GM12878 (cell line): ENCODE data around the gene AP3B1. TPM values are rescaled to one million over a fixed set of nuclear protein-coding genes. Genes with fewer than 3 reads are reported as not detected.

Experiments
- ATAC-seq: fragments of 200-7000 bp; cut with Tn5 transposase; 3 replicates; pipeline ENCODE4 v1.9.1; 2020; ENCODE audit warnings: mild to moderate bottlenecking, moderate library complexity
- BruUV-seq: library from RNA; stranded (reverse); fragments of 400-500 nt; replicated peaks from 2 replicates; lab custom pipeline; 2021; lab: Mats Ljungman, UMichigan
- CTCF ChIA-PET: fragments of 300-600 bp; sonication (Branson Sonifier 250); formaldehyde crosslinking; extraction: SDS; loops from one replicate; lab custom pipeline; 2021; ENCODE audit warnings: inconsistent platforms; lab: Yijun Ruan, JAX
- POLR2A ChIA-PET: fragments of 350-600 bp; formaldehyde crosslinking; extraction: SDS; loops from one replicate; lab custom pipeline; 2021; ENCODE audit warnings: inconsistent platforms; lab: Charles Lee
- RAD21 ChIA-PET: fragments of 300-600 bp; sonication (Branson Sonifier 250); formaldehyde crosslinking; loops from one replicate; lab custom pipeline; 2023; ENCODE audit warnings: antibody characterized with exemption; ENCODE audit not compliant: unreplicated experiment; lab: Charles Lee
- SMC1A ChIA-PET: fragments of 300-600 bp; sonication (Branson Sonifier 250); formaldehyde crosslinking; loops from one replicate; lab custom pipeline; 2023; ENCODE audit not compliant: unreplicated experiment, uncharacterized antibody; lab: Charles Lee
- DNase-seq: peaks from one replicate; pipeline ENCODE4 v3.0.0-alpha.2; 2011; ENCODE audit warnings: low read depth, low spot score
- FAIRE-seq: peaks from 3 replicates; lab custom pipeline; 2011; peaks lifted over from hg19 to GRCh38; lab: Jason Lieb, UNC
- H2AFZ ChIP-seq: 2 replicates; pipeline ENCODE4 v1.6.0; 2011; ENCODE audit warnings: low read depth, low read length, control low read depth; ENCODE audit not compliant: control insufficient read depth
- H3K27ac ChIP-seq: 2 replicates; pipeline ENCODE4 v1.5.1; 2011; ENCODE audit warnings: control low read depth; ENCODE audit not compliant: control insufficient read depth, insufficient read depth
- H3K27me3 ChIP-seq, 2 experiments: replicated peaks in 1 of 2; 2 replicates each; pipeline versions ENCODE4 v1.6.0 to v1.6.1; 2011; ENCODE audit warnings: low read length in 1 of 2; ENCODE audit not compliant: control insufficient read depth in 2 of 2, insufficient read depth in 2 of 2
- H3K36me3 ChIP-seq, 2 experiments: 2 replicates each; pipeline ENCODE4 v1.5.1; 2011; ENCODE audit warnings: low read length in 1 of 2; ENCODE audit not compliant: control insufficient read depth in 2 of 2, insufficient read depth in 2 of 2
- H3K4me1 ChIP-seq: 2 replicates; pipeline ENCODE4 v1.6.1; 2011; ENCODE audit warnings: mild to moderate bottlenecking, low read length, moderate library complexity, mixed read lengths; ENCODE audit not compliant: control insufficient read depth, insufficient read depth
- H3K4me2 ChIP-seq: 2 replicates; pipeline ENCODE4 v1.6.0; 2011; ENCODE audit warnings: control low read depth; ENCODE audit not compliant: control insufficient read depth, insufficient read depth
- H3K4me3 ChIP-seq: fragments of 200-600 bp; sonication (generic); 2 replicates; pipeline ENCODE4 v1.5.1; 2016
- H3K79me2 ChIP-seq: 2 replicates; pipeline ENCODE4 v1.6.0; 2011; ENCODE audit warnings: low read length; ENCODE audit not compliant: control insufficient read depth, insufficient read depth
- H3K9ac ChIP-seq: 2 replicates; pipeline ENCODE4 v1.8.0; 2011; ENCODE audit warnings: low read length, control low read depth, mixed read lengths; ENCODE audit not compliant: control insufficient read depth, insufficient read depth
- H3K9me3 ChIP-seq: replicated peaks from 3 replicates; pipeline ENCODE4 v1.5.1; 2011; ENCODE audit warnings: mild to moderate bottlenecking, low read length; ENCODE audit not compliant: control insufficient read depth, insufficient read depth
- H4K20me1 ChIP-seq: 2 replicates; pipeline ENCODE4 v1.6.0; 2011; ENCODE audit not compliant: control insufficient read depth, insufficient read depth
- BMI1 ChIP-seq: fragments of 450-650 bp; IDR thresholded peaks from 2 replicates; pipeline ENCODE4 v1.6.1; 2016; ENCODE audit warnings: mild to moderate bottlenecking, moderate library complexity, borderline replicate concordance
- CEBPB ChIP-seq, 2 experiments: fragments of 150-350 bp in 1 of 2; IDR thresholded peaks; 2 replicates each; pipeline ENCODE4 v1.6.1; 2012 to 2014; ENCODE audit warnings: low read depth in 2 of 2, low read length in 2 of 2, borderline replicate concordance in 1 of 2, inconsistent platforms in 1 of 2
- CHD4 ChIP-seq: fragments of 200-600 bp; sonication (generic); IDR thresholded peaks from 2 replicates; pipeline ENCODE4 v1.6.1; 2016; ENCODE audit warnings: mild to moderate bottlenecking
- CTCF ChIP-seq, 3 experiments: IDR thresholded peaks in 2 of 3; conservative IDR thresholded peaks in 1 of 3; 2 replicates each; pipeline ENCODE4 v1.5.1; 2011; ENCODE audit warnings: low read depth in 3 of 3, low read length in 3 of 3, mild to moderate bottlenecking in 3 of 3, control low read depth in 2 of 3, moderate library complexity in 2 of 3, inconsistent platforms in 1 of 3, mixed read lengths in 1 of 3; ENCODE audit not compliant: control insufficient read depth in 2 of 3, insufficient read depth in 1 of 3; ENCODE audit errors: extremely low read depth in 1 of 3
- FOS ChIP-seq: IDR thresholded peaks from 3 replicates; pipeline ENCODE4 v1.6.1; 2011; ENCODE audit warnings: borderline replicate concordance; ENCODE audit not compliant: insufficient read length; ENCODE audit errors: extremely low read depth
- JUNB ChIP-seq: IDR thresholded peaks from 2 replicates; pipeline ENCODE4 v1.6.1; 2016; ENCODE audit warnings: antibody characterized with exemption, mild to moderate bottlenecking
- MYC ChIP-seq: IDR thresholded peaks from 2 replicates; pipeline ENCODE4 v1.6.1; 2011; ENCODE audit warnings: mild to moderate bottlenecking, low read length, moderate library complexity, inconsistent platforms; ENCODE audit not compliant: insufficient read depth, insufficient replicate concordance, insufficient read length, severe bottlenecking
- NFIC ChIP-seq: IDR thresholded peaks from 2 replicates; pipeline ENCODE4 v1.6.1; 2012; ENCODE audit warnings: low read depth, mild to moderate bottlenecking, inconsistent platforms, low read length, moderate library complexity
- RB1 ChIP-seq: fragments of 450-650 bp; formaldehyde crosslinking; IDR thresholded peaks from 2 replicates; pipeline ENCODE4 v1.6.1; 2017; ENCODE audit warnings: mild to moderate bottlenecking, borderline replicate concordance
- RCOR1 ChIP-seq: conservative IDR thresholded peaks from 2 replicates; pipeline ENCODE4 v1.6.1; 2012; ENCODE audit warnings: low read depth, low read length, improper control_type of control experiment
- SIN3A ChIP-seq: IDR thresholded peaks from 2 replicates; pipeline ENCODE4 v1.6.1; 2012; ENCODE audit warnings: low read depth, low read length, improper control_type of control experiment
- SMAD1 ChIP-seq: fragments of 450-650 bp; IDR thresholded peaks from 2 replicates; pipeline ENCODE4 v1.6.1; 2018; ENCODE audit warnings: mild to moderate bottlenecking, low read depth; ENCODE audit not compliant: partially characterized antibody
- SUZ12 ChIP-seq: fragments of 200-600 bp; sonication (generic); IDR thresholded peaks from one replicate; pipeline ENCODE4 v1.6.1; 2018; ENCODE audit warnings: antibody characterized with exemption, mild to moderate bottlenecking; ENCODE audit not compliant: unreplicated experiment
- ZBED1 ChIP-seq: IDR thresholded peaks from 2 replicates; pipeline ENCODE4 v1.6.1; 2016; ENCODE audit warnings: borderline replicate concordance
- ZNF274 ChIP-seq: IDR thresholded peaks from one replicate; pipeline ENCODE4 v1.8.0; 2011; ENCODE audit not compliant: insufficient read length, insufficient read depth
- ZSCAN29 ChIP-seq: fragments of 450-650 bp; IDR thresholded peaks from 2 replicates; pipeline ENCODE4 v1.6.1; 2017; ENCODE audit warnings: mild to moderate bottlenecking, moderate library complexity
- WGBS: methylation state at CpG from one replicate; pipeline ENCODE4 v1.1.6; 2016; ENCODE audit warnings: low lambda C conversion rate; ENCODE audit not compliant: insufficient replicate concordance, insufficient coverage; ENCODE audit errors: missing lambda C conversion rate; 5-methylcytosine and 5-hydroxymethylcytosine counted together
- in situ Hi-C: fragments of 300-500 bp; cut with MboI; formaldehyde crosslinking; loops from 9 replicates; pipeline ENCODE4 v1.14.3; 2018; ENCODE audit warnings: mixed read lengths
- intact Hi-C: fragments of 100-400 bp; cut with micrococcal nuclease; formaldehyde crosslinking; loops from one replicate; pipeline ENCODE4 v1.14.2; 2022; ENCODE audit not compliant: unreplicated experiment
- polyA plus RNA-seq, 11 experiments: library from polyadenylated mRNA; depleted of rRNA in 4 of 11; unstranded in 6 of 11; stranded (reverse) in 5 of 11; fragments of >200 nt; fragmentation: Nextera tagmentation in 4 of 11; fragmentation: Illumina TruSeq in 1 of 11; extraction: Ambion mirVana in 4 of 11; extraction: Trizol in 1 of 11; gene quantifications; 1 replicate in 1 of 11; 2 replicates in 10 of 11; pipeline versions ENCODE4 v1.2.1 to v1.2.3, GENCODE V29; 2011 to 2016; ENCODE audit warnings: inconsistent platforms in 2 of 11, missing spikeins in 2 of 11, low read depth in 1 of 11
- total RNA-seq, 4 experiments: library from RNA; depleted of rRNA in 3 of 4; stranded (reverse); fragments of >200 nt in 3 of 4; fragmentation: Illumina TruSeq in 1 of 4; extraction: Trizol in 1 of 4; gene quantifications; 2 replicates each; pipeline versions ENCODE4 v1.2.1 to v1.2.3, GENCODE V29; 2013 to 2021
- TF ChIP-seq, protein P1 (sequence below): IDR thresholded peaks from 2 replicates; pipeline ENCODE4 v1.6.1; 2012; ENCODE audit warnings: low read length, inconsistent platforms

AP3B1 gene
- total and polyA plus RNA-seq, 10 of the 15 experiments (the other 5 are each of a cell fraction or from before 2014, with no cell fraction given): 30.9 to 70.8 (median 46.0) TPM

DNA sequence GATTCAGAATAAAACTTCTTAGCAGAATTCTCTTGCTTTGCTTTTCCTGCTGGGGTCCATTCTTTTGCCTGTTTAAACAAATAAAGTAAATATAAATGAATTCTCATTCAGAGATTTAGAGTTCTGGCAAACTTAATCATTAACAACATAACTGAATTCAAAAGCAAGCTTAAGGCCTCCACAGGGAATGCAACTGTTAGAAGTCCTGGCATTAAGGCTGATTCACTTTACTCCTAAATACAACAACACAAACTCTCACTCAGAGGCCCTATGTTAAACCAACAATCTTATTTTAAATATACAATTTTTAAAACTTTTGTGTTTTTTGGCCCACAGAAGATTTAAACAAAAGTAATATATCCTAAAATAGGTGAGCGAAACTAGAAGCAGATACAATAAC lies 178.3 kb downstream of the AP3B1 start:
- intact Hi-C loops (no loop called here), in situ Hi-C loops (no loop called here)
- H2AFZ ChIP-seq: no peak overlapping the region
- DNase-seq: no peak
- ChIA-PET RAD21 (interaction anchor here (1.2 to 1.5 kb wide), 2 partner anchors 12 to 41 kb away, joined by 3 read pairs; no protein-coding TSS in a partner anchor), SMC1A (interaction anchor here (0.5 to 3.4 kb wide), 7 partner anchors 10 to 102 kb away, joined by 3 to 11 read pairs (median 4); no protein-coding TSS in a partner anchor), POLR2A (interaction anchor here (0.7 kb wide), 1 partner anchor 24 kb away, joined by 5 read pairs; no protein-coding TSS in a partner anchor), CTCF (interaction anchor here (1.2 to 1.7 kb wide), 5 partner anchors 9 to 121 kb away, joined by 3 to 7 read pairs (median 3); no protein-coding TSS in a partner anchor)
- H3K9ac ChIP-seq: no peak overlapping the region
- H4K20me1 ChIP-seq: no peaks in the 10 kb centered on the region
- 100% methylated on average over 1 of the region's 1 CpG for WGBS
- H3K79me2 ChIP-seq: no peaks in the 10 kb centered on the region
- H3K36me3 ChIP-seq: 0 out of 4 replicates have a peak, but pooled peaks cover 0 to 1% of the 10 kb centered on the region in 2 experiments
- ATAC-seq: no peak
- no peak overlapping the region for H3K27ac ChIP-seq
- no peaks in the 10 kb centered on the region; the same call in 2 of the 3 replicates for H3K9me3 ChIP-seq
- no peak overlapping the region for H3K4me2 ChIP-seq
- peaks cover 16% of the 10 kb centered on the region; the same call in 1 of the 2 replicates for H3K4me1 ChIP-seq
- no peaks in the 10 kb centered on the region for H3K27me3 ChIP-seq
- FAIRE-seq: no peak
- no peak for TF ChIP-seq ZSCAN29
- TF ChIP-seq ZNF274: no peak
- no peak for TF ChIP-seq ZBED1
- no peak for TF ChIP-seq NFIC
- TF ChIP-seq SUZ12: no peak
- no peak for TF ChIP-seq CHD4
- TF ChIP-seq, protein P1, sequence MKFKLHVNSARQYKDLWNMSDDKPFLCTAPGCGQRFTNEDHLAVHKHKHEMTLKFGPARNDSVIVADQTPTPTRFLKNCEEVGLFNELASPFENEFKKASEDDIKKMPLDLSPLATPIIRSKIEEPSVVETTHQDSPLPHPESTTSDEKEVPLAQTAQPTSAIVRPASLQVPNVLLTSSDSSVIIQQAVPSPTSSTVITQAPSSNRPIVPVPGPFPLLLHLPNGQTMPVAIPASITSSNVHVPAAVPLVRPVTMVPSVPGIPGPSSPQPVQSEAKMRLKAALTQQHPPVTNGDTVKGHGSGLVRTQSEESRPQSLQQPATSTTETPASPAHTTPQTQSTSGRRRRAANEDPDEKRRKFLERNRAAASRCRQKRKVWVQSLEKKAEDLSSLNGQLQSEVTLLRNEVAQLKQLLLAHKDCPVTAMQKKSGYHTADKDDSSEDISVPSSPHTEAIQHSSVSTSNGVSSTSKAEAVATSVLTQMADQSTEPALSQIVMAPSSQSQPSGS: no peak
- TF ChIP-seq SIN3A: no peak
- TF ChIP-seq MYC: no peak
- no peak for TF ChIP-seq SMAD1
- TF ChIP-seq CEBPB (IDR thresholded peaks at IDR 0.05; ENCODE audit: borderline replicate concordance in 1 of 2, low read depth in 2 of 2, low read length in 2 of 2): no peak
- TF ChIP-seq RCOR1: no peak
- no peak for TF ChIP-seq RB1
- no peak for TF ChIP-seq BMI1
- no peak for TF ChIP-seq FOS
- no peak for TF ChIP-seq CTCF (IDR thresholded peaks at IDR 0.05 in 2 of 3, conservative IDR thresholded peaks at IDR 0.05 in 1 of 3; ENCODE audit: control insufficient read depth in 2 of 3, extremely low read depth in 1 of 3, insufficient read depth in 1 of 3, low read depth in 3 of 3, low read length in 3 of 3)
- no peak for TF ChIP-seq JUNB
- no peak overlapping the region for H3K4me3 ChIP-seq
- BruUV-seq: no TSS peak
